IPS-11a (cell line): Measurements from ENCODE around the gene KCNT1.

Experiments used
- H3K4me3 ChIP-seq: one replicate; pipeline ENCODE4 v1.5.1; 2013; ENCODE audit warnings: low read depth, low read length, control low read depth

KCNT1 gene

GRCh38 chr9:135744333-135745070, 42.5 kb downstream of the KCNT1 start:
- no peak overlapping the region for H3K4me3 ChIP-seq

- no peak overlapping the region for H3K4me3 ChIP-seq
Measured at GRCh38 chr9:135745189-135745588, 43.2 kb downstream of the KCNT1 start.

GRCh38 chr9:135745686-135746324, 43.8 kb downstream of the KCNT1 start:
- H3K4me3 ChIP-seq = no peak overlapping the region

DNA sequence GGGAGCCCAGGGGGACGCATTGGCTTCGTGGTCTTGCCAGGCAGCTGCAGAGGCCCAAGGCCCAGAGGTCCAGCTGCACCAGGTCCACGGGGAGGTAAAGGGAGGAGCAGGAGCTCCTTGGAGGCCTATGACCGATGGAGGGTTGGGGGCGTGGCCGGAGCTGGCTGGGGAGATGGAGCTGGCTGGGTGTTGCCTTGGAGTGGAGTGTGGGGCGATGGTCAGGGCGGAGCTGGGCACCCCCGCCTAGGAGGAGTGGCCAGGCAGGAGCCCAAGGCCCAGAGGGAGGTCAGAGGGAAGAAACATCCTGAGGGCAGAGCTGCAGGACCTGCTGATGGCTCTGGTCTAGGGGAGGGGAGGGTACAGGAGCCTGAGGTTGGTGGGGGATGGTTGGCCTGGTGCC, 44.6 kb downstream of the KCNT1 start:
- no peak overlapping the region for H3K4me3 ChIP-seq

- no peak overlapping the region for H3K4me3 ChIP-seq
Measured at GRCh38 chr9:135747311-135747710, 45.3 kb downstream of the KCNT1 start.

DNA sequence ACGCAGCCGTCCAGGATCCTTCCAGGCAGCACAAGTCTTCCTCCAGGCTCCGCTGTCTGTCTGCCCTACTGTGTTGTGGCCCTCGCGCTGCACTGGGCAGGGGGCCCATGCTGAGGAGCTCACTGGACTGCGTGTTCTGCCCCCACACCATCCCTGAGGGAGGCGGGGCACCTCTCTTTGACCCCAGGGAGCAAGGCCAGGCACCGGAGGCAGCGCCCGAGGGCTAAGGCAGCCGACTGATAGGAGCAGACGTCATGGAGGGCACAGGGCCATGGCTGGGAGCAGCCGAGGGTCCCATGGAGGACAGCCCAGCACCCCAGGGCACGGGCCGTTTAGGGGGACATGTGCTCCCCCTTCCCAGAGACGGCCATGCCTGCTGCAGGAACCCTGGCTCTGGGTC, 46.7 kb downstream of the KCNT1 start:
- H3K4me3 ChIP-seq = no peak overlapping the region

DNA sequence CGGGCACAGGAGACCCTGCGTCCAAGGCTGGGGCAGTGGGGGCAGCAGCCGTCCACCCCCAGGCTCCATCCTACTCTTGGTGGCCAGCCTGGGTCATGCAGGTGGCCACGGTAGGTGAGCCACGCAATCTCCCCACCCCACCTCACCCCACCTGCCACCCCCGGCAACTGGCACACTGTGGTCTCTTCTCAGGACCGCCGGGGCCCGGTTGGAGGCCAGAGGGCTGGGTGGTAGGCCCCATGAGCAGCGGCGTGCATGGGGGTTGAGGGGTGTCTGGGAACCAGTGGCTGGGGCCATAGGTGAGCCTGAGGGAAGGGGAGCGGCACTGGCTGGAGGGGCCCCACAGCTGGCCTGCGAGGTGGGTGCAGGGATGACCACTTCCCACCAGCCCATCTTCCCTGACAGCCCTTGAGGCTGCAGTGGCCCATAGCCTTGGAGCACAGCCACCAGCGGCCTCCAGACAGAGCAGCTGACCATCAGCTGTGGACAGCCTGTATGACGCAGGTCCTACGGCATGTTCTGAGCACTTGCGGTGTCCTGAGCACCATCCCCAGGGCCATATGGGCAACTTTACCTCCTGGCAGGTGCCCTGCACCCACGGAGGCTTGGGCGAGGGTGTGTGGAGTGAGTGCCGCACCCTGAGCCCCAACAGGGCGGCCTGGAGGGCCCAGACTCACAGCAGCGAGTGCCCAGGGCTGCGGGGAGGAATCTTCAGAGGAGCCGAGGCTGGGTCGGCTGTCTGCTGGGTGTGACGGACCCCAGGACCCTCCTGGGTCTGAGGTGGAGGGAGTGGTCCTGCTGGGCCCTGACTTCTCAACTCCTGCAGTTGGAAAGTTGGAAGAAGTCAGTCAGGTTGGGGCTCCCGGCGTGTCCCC, 47.4 kb downstream of the KCNT1 start:
- H3K4me3 ChIP-seq = no peak overlapping the region

- H3K4me3 ChIP-seq = no peak overlapping the region
Measured at GRCh38 chr9:135750786-135751185, 48.8 kb downstream of the KCNT1 start.

GRCh38 chr9:135751501-135751900, 49.5 kb downstream of the KCNT1 start:
- no peak overlapping the region for H3K4me3 ChIP-seq

GRCh38 chr9:135752281-135753204, 50.6 kb downstream of the KCNT1 start:
- H3K4me3 ChIP-seq = no peak overlapping the region

DNA sequence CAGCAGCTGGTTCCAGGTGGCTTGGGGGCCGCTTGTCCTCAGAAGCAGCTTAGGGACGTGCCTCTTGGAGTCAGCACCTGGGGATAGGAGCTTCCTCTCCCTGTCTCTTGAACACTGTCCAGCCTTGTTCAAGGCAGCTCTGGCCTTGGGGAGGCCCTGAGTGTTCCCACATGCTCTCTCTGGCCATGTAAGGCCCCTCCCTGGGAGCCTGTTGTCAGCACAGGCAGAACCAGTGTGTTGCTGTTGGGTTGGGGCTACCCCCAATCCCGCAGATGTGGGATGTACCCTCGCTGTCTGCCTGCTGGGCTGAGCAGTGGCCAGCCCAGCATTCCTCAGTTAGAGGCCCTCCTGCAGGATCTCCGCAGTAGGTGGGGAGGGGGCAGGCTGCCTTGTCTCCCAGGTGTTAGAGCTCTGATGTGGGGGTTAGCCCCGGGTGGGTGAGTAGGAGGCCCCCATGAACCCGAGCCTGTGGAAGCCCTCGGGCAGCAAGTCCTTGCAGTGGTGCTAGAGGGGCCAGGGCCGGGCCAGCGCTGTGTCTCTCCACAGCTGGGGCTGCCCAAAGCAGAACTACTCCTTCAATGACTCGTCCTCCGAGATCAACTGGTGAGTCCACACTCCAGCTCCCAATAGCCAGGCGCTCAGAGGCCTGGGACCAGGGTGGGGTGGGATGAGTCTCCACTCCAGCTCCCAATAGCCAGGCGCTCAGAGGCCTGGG, 51.6 kb downstream of the KCNT1 start:
- H3K4me3 ChIP-seq = no peak overlapping the region

- no peak overlapping the region for H3K4me3 ChIP-seq
Measured at GRCh38 chr9:135756576-135756975, 54.6 kb downstream of the KCNT1 start.

DNA sequence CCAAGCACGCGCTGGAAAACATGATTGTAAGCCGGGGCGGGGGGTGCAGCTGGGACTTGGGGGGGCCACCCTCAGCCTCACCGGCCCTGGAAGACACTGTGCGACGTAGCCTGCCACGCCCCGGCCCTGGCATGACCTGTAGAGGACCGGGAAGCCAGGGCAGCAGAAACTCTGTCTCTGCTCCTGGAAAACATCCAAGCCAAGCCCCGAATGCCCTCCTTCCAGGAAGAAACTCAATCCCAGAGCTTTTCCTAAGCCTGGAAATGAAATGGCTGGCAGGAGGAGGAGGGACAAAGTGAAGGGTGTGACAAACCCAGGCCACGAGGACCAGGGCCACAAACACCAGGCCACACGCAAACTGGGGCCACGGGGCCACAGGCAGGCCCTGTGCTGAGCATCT, 55.4 kb downstream of the KCNT1 start:
- H3K4me3 ChIP-seq = no peak overlapping the region

DNA sequence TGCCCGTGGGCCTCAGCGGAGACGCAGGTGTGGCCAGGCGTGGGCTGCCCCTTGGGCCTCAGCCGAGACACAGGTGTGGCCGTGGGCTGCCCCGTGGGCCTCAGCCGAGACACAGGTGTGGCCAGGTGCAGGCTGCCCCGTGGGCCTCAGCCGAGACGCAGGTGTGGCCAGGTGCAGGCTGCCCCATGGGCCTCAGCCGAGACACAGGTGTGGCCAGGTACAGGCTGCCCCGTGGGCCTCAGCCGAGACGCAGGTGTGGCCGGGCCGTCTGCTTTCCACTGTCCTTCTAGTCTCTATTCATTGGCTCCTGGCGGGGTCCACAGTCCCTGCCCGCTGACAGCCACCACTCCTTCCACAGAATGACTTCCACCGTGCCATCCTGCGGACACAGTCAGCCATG, 56.1 kb downstream of the KCNT1 start:
- no peak overlapping the region for H3K4me3 ChIP-seq

DNA sequence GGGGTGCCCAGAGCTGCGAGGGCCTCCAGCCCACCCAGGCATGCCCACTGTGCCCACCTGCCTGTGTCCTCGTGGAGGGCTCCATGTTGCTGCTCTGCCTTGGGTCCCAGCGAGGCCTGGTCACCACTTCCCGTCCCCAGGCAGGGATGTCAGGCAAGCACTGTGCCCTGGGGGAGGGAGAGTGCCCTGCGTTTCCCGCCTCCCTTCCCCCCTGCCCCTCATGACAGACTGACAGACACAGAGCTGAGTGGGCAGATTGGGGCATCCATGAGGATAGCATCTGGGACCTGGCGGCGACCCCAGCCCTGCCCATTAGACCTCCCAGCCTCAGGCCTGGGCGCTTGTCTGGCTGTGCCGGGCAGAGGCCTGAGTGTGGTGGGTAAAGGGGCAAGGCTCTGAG, 56.9 kb downstream of the KCNT1 start:
- H3K4me3 ChIP-seq = no peak overlapping the region

GRCh38 chr9:135759676-135760300, 57.8 kb downstream of the KCNT1 start:
- H3K4me3 ChIP-seq = no peak overlapping the region

GRCh38 chr9:135760465-135760864, 58.5 kb downstream of the KCNT1 start:
- H3K4me3 ChIP-seq = no peak overlapping the region

DNA sequence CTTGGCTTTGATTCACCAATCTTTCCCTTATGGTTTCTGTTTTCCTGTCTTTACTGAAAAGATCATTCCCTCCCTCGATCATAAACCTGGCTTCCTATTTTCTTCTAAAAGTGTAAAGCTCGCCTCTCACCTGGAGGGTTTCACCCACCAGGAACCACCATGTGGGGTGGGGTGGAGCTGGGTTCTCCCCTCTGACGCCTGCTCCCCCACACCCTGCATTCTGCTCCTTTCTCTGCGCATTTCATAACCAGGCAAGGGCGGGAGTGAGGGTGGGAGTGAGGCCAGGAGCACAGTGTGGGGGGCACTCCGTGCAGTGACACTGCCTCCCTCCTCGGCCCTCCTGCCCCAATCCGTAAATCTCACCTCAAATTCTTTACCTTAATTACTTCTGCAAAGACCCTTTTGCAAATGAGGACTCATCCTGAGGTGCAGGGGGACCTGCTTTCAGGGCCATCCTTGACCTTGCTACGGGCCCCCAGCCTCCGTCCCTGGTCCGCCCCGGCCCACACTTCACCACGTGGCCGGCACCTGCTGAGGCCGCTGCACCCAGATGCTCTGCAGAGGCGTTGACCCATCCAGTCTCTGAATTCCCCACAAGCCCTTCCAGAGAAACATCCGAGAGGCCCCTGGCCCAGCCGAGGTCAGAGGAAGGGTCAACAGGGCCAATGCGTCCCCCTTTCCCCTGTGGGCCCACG, 59.3 kb downstream of the KCNT1 start:
- no peak overlapping the region for H3K4me3 ChIP-seq

- no peak overlapping the region for H3K4me3 ChIP-seq
Measured at GRCh38 chr9:135761845-135762168, 59.8 kb downstream of the KCNT1 start.
